Ureter (tissue), 1 donor: ENCODE data around the gene SH3BP1. TPM values are rescaled to one million over a fixed set of nuclear protein-coding genes. Genes with fewer than 3 reads are reported as not detected.
A peak's percentile ranks its signal among the peaks of the same experiment; 100 is the strongest.

Experiments
- DNase-seq: peaks from one replicate; pipeline ENCODE4 v3.0.0-alpha.2; 2020; ENCODE audit warnings: low spot score
- total RNA-seq: library from RNA; stranded (reverse); gene quantifications from one replicate; pipeline ENCODE4 v1.2.4, GENCODE V29; 2023
- donor health status: DM: yes; HTN: yes; CAD: no.

SH3BP1 gene
- total RNA-seq, 1 donor from 2014 or later, result 56.2 TPM

DNA sequence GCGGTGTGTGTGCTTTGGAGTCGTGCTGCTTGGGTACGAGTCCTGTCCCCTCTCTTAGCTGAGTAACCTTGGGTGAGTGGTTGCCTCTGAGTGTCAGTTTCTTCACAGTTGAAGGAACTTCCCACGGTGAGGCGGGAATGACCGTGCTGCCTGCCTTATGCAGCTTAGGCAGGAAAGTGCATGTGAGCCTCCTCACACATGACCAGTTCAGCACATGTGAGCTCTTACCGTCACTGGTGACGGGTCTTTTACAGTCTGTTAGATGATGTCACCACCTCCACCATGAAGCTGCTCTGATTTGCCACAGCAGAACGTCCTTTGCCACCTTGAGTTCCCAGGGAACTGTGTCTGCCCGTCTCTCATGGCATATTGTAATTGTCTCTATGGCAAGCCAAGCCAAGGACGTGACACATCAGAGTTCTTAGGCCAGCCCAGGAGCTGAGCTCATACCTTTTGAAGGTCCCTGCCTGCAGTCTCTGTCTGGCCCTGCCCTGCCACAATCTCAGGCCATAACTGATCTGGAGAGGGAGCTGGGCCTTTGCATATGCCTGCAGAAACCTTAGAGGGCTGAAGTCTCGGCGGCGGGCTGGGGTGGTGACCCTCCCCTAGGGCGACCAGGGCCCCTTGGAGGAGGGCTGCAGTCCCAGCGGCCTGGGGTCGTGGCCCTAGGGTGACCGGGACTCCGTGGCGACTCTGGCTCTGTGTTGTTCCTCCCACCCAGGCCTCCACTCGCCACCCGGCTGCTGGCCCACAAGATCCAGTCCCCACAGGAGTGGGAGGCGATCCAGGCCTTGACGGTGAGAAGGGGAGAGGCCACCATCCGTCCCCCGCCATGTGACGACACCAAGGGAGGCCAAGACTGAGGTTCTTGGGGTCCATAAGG, 23.0 kb upstream of the SH3BP1 start:
- no peak for DNase-seq

DNA sequence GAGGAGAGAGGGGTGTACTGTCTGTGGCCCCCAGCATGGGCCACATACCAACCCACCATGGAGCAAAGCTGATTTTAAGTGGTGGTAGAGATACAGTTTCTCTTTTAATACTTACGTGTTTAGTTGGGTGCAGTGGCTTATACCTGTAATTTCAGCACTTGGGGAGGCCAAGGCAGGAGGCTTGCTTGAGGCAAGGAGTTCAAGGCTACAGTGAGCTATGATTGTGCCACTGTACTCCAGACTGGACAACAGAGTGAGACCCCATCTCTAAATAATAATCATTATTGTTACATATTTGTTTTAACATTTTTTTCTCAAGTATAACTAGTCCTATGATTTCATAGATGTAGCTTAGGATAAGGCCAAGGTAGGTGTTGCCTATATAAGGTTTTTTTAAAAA, 22.0 kb upstream of the SH3BP1 start:
- no peak for DNase-seq

DNA sequence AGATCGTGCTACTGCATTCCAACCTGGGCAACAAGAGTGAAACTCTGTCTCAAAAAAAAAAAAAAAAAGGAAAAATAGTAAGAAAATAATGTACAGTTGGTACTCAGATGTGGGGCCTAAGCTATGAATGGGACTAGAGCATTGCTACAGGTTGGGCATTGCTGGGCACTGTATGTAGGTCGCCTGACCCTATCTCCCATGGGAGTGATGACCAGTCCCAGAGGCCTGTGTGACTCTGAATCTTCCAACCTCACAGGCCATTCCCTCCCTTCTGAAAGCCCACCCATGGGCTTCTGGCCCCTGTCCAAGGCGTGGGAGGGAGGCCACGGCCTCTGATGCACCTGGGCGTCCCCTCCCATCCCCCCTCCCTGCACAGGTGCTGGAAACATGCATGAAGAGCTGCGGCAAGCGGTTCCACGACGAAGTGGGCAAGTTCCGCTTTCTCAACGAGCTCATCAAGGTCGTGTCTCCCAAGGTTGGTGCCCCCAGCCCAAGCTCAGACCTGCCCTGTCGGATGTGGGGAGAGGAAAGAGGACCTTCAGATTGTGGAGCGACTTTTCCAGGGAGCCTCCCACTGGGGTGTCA, 21.3 kb upstream of the SH3BP1 start:
- no peak for DNase-seq

DNA sequence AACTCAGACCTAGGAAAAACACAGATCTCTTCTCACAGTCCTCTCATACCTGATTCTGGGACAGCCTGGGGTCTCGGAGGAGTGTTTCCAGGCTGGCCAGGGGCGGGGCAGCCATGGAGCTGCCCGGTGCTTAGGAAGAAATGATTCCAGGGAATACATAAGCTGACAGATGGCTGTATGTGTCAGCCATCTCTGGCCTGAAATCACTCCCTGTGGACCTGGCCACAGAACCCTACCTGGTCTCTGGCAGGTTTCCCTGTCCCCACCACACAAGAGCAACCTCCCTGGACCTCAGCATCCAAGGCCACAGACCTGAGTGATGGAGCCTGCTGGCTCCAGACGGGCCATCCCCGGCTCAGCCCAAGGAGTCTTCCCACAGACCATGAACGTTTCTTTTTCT, 20.8 kb upstream of the SH3BP1 start:
- no peak for DNase-seq

DNA sequence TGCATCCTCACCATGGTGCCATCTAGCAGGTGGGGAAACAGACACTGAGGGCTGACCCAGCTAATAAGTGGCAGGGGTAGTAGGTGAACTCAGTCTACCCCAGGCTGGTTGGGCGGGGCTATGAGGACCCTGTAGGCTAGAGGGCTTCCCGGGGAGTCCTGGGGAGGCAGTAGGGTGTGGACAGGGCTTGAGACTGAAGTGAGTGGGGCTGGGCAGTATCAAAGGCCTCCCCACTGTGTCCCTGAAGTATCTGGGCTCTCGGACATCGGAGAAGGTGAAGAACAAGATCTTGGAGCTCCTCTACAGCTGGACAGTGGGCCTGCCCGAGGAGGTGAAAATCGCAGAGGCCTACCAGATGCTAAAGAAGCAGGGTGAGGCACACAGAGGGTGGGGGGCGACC, 19.5 kb upstream of the SH3BP1 start:
- no peak for DNase-seq

DNA sequence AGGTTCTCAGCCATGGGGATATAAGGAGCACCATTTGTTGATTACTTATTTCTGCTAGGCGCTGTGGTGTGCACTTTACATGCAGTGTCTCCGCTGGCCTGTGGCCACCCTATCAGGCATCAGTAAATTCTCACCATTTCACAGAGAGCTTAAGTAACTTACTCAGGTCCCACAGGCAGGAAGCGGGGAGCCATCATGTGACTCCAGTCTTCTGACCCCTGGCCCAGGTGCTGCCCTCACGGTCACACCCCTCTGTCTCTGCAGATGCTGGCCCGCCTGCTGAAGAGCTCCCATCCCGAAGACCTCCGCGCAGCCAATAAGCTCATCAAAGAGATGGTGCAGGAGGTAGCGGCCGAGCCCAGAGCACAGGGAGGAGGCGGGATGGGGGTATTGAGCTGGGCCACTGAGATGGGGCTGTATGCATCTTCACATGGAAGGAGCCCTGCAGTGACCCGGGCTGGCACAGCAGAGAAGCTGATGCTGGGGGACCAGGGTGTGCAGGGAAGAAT, 18.1 kb upstream of the SH3BP1 start:
- DNase-seq, result no peak

DNA sequence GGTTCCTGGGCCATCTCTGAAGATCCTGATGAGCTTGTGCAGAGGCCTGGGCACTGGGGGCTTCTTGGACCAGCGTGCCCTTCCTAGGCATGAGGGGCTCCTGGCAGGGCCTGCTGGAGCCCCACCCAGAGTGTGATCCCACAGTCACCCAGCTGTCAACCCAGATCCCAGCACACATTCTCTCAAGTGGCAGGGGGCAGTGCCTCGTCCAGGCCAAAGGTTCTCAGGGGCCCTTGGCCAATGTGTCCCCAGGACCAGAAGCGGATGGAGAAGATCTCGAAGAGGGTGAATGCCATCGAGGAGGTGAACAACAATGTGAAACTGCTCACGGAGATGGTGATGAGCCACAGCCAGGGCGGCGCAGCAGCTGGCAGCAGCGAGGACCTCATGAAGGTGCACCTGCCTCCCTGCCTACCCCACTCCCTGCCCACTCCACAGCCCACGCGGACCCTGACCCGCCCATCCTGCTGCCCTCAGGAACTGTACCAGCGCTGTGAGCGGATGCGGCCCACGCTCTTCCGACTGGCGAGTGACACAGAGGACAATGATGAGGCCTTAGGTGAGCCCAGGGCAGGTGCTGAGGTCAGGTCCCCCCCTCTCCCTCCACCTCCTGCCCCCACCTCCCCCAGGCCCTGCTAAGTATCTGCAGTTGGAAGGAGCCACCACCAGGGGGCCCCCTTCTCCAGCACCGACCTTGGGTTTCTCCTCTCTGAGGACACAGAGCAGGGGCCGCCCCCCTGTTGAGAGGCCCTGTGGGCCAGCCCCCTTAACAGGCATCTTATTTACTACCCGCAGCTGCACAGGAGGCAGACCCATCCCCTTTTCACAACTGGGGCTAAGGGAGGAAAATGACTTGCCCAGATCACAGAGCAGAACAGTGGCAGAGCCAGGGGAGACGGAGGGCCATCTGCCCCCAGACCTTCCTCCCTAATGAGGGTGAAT, 16.1 kb upstream of the SH3BP1 start:
- DNase-seq, result no peak

DNA sequence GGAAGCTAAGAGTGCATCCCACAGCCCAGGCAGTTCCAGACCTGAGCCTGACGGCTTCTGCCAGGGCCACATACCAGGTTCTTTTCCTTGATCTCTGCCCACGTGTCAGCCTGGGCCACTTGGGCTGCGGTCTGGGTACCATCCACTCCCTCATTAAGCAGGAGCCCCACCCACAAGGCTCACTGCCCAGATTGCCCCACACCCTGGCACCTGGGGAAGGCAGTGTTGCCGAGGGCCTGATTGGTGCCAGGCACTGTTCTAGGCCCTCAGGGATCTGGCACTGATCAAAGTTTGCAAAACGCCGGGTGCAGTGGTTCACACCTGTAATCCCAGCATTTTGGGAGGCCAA, 15.5 kb upstream of the SH3BP1 start:
- no peak for DNase-seq

DNA sequence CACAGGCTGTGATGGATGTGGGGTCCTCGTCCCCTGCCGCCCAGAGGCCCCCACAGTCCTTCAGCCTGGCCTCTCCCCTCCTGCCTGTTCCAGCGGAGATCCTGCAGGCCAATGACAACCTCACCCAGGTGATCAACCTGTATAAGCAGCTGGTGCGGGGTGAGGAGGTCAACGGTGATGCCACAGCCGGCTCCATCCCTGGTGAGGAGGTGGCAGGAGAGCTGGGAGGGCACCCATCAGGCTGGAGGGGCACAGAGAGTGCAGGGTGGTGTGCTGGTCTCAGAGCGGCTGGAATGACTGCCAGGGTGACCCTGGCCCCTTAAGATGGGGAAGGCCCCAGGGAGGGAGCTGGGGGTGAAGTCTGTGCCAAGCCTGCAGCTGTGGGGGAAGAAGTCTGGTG, 14.6 kb upstream of the SH3BP1 start:
- DNase-seq, result no peak

DNA sequence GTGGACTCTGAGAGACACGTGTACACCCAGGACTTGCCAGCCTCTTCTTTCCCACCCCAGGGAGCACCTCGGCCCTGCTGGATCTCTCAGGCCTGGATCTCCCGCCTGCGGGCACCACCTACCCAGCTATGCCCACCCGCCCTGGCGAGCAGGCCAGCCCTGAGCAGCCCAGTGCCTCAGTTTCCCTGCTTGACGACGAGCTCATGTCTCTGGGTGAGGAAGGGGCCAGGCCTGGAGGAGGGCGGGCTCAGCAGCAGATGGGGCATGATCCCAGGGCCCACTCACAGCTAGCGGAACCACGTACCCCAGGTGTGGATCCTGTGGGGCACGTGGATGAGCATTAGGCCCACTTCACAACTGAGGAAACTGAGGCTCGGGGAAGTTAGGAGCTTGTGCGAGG, 13.7 kb upstream of the SH3BP1 start:
- DNase-seq, result no peak

DNA sequence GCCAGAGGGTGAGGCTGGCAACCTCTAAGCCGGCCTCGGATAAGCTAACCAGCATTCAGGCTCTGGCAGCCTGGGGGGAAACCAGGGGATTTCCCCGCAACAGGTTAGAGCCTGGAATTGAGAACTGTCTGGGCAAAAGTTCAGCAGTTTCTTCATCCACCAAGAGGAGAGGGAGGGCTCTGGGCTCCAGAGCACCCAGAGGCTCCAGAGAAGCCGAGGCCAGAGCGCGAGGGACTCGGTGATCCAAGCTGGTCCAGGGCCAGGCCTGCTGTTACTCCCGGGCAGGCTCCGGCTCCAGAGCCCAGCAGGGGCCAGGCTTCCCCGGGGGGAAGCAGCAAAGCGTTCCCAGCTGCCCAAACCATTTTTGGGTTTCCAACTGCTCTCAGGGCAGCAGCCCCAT, 13.3 kb upstream of the SH3BP1 start:
- peak; percentile 63 for DNase-seq

DNA sequence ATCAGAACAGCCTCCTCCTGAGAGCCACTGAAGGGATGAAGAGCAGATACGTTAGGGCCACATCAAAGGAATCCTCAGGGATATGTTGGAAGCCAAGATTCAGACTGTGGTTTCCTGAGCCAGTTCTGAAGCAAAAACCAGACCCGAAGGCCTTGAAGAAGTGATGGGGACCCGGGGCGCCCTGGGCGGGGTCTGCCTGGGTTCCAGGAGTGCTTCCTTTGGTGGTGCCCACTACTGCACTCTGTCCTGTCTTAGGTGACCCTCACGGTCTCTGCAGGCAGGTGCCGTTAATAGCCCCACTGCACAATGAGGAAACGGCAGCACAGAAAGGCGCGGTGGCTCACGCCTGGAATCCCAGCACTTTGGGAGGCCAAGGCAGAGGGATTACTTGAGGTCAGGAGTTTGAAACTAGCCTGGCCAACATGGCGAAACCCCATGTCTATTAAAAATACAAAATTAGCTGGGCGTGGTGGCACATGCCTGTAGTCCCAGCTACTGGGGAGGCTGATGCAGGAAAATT, 12.9 kb upstream of the SH3BP1 start:
- no peak for DNase-seq

DNA sequence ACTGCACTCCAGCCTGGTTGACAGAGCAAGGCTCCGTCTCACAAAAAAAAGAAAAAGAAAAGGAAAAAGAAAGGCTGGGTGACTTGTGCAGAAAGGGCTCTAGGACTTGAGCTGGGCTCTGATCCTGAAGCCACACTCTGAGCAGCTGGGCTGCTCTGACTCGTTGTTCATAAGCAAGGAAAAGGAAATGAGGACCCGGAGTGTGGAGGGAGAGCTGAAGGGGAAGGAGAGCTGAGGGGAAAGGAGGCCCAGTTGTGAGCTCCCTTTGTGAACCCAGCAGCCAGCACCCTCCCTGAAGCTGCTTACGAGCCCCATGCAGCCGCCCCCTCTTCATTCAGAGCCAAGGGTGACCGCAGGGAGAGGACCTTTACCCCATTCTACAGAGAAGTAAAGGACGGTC, 12.3 kb upstream of the SH3BP1 start:
- no peak for DNase-seq

DNA sequence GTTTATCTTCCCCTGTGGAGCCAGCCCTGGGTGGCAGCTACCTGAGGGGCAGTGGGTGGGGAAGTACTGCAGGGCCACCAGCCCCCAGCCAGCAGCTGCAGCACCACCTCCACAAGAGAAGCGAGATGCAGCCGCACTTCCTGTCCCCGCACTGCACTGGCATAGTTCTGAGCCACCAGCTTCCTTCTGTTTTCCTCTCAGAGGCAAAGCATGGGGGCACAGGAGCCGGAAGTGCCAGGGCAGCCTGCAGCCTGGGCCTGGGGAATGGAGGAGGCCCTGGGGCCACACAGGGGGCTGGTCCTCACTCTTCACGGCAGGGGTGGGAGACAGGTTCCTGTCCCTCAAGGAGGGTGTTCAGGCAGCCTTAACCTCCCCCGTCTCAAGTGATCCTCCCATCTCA, 11.9 kb upstream of the SH3BP1 start:
- DNase-seq, result no peak

DNA sequence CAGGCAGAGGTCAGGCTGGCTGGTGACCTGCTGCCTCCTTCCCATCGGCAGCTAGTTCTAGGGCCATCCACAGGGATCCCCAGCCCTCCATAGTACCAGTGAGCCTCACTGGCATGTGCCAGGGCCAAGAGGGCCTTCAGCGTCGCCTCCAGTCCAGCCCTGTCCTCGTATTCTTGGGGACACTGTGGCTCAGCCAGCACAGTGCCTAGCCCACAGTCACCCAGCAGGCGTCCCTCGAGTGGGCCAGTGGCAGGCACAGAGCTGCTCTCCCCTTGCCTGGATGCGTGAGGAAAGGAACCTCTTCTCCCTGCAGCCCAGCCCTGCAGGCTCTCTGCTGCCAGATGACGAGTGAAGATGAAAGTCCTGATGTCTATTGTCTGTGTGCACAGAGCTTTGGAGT, 10.6 kb upstream of the SH3BP1 start:
- no peak for DNase-seq

DNA sequence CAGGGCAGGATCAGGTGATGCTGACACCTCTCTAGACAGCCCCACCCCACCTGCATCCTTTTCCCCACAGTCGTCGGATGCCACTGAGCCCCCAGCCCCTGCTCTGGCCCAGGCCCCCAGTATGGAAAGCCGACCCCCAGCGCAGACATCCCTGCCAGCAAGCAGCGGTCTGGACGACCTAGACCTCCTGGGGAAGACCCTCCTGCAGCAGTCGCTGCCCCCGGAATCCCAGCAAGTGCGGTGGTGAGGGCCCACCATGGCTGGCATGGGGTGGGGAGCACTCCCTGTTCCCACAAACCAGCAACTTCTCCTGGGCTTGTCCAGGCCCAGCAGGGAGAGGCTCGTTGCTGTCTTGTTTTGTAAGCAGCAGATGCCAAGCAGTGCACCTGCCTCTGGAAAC, 9.5 kb upstream of the SH3BP1 start:
- DNase-seq, result no peak

DNA sequence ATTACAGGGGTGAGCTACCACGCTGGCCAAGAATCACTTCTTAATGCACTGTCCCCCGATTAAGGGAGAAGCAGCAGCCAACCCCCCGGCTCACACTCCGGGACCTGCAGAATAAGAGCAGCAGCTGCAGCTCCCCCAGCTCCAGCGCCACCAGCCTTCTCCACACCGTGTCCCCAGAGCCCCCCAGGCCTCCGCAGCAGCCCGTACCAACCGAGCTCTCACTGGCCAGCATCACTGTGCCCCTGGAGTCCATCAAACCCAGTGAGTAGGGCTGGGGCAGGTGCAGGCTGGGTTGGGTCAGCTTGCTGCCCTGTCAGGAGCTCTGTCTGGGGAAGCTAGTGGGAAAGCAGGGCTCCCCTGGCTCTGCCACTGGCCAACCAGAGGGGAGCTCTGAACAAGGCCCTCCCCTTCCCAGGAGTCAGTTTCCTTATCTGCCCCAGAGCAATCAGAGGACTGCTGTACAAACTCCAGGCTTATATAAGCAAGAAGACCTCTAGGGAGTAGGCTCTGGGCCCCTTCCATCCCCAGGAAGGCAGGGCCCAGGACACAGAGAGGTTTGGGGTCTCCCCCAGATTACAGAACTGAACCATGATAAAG, 8.5 kb upstream of the SH3BP1 start:
- DNase-seq, result no peak

DNA sequence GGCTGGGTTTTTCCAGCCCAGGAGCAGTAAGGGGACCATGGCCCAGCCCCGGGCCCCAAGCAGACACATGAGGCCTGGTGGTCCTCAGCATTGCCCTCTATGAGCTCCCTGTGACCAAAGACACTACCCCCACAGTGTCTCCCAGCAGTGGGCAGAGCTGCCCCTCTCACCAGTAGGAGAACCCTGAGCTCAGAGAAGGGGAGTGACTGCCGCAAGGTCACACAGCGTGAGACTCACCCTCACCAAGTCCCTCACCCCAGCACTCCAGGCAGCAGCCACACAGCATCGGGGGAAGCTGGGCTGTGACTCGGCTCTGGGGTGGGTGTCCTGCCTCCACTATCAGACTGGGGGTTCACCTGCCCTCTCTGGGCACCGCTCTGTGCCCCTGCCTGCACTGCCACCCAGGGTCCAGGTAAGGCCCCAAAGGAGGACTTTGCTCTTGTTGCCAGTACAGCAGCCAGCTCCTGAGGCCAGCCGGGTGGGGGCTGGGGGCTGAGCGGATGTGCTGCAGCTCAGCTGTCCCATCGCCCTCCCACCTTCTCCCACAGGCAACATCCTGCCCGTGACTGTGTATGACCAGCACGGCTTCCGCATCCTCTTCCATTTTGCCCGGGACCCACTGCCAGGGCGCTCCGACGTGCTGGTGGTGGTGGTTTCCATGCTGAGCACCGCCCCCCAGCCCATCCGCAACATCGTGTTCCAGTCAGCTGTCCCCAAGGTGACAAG, 7.9 kb upstream of the SH3BP1 start:
- DNase-seq, result no peak

DNA sequence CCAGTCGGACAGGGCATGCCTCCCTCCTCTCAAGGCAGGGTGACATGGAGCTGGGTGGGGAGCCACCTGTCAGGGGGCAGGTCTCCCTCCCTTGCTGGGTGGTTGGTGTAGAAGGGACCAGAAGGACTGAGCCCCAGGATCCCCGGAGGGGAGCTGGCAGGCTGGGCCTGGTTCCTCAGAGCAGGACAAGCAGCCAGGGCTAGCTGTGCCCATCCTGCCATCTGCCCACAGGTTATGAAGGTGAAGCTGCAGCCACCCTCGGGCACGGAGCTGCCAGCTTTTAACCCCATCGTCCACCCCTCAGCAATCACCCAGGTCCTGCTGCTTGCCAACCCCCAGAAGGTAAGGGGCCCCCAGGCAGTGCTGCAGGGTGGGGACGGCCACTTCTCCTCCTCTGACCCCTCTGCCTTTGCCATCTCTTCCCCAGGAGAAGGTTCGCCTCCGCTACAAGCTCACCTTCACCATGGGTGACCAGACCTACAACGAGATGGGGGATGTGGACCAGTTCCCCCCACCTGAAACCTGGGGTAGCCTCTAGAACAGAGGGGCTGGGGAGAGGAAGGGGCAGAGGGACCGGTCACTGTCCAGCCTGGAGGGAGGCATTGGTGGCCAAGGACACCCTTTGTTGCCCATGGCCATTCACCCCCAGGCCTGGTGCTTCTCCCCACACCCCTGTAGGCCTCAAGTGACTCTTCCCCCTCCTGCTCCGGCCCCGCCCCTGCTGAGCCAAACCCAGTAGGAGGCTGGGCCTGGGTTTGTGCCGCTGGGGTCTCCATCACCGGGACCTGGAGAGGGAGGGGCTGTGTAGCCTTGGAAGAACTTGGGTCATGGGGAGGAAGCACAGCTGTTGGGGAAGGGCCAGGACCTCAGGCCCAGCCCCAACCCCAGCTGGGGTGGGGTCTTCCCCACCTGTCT, 7.0 kb upstream of the SH3BP1 start:
- no peak for DNase-seq

DNA sequence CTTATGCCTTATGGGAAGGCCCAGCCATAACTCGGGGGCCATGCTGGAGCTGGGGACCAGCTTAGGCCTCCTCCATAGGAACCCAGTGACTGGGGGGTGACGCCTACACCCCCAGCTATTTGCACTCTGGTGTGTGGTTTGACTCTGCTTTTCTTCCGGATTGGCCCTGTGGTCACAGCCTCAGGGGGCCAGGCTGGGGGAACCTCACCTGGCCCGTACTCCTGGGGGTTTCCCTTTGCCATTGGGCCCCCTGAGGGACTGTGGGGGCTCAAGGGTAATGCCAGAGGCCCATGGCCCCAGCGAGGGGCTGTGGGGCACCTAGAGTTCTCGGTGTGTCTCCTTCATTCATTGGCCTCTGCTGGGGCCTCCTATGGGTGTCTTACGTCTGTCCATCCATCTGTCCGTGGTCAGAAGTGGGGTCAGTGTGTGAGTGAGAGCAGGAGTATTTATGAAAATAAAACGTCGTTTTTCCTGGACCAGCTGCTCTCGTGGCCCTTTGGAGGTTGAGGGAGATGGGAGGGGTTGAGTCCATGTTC, 6.3 kb upstream of the SH3BP1 start:
- no peak for DNase-seq
